Activated CD8-positive, alpha-beta T cell treated with anti-CD3 and anti-CD28 coated beads for 36 hours (primary cell): ENCODE data around the gene CMTM7. TPM values are rescaled to one million over a fixed set of nuclear protein-coding genes. Genes with fewer than 3 reads are reported as not detected.
A peak's percentile ranks its signal among the peaks of the same experiment; 100 is the strongest.
"Not testable (repeated sequence)": the region's sequence is repeated elsewhere in the genome, so short reads cannot be mapped to it uniquely, and the experiment has no call there.

ENCODE experiments used
- ATAC-seq: fragments of 200-7000 bp; cut with Tn5 transposase; one replicate; pipeline ENCODE4 v1.10.0; 2021; ENCODE audit warnings: mild to moderate bottlenecking, moderate library complexity
- CTCF ChIA-PET: fragments of 350-600 bp; sonication (Branson Sonifier 250); formaldehyde crosslinking; loops from one replicate; lab custom pipeline; 2021; ENCODE audit warnings: antibody characterized with exemption; lab: Charles Lee
- POLR2A ChIA-PET: fragments of 350-600 bp; sonication (Branson Sonifier 250); formaldehyde crosslinking; loops from one replicate; lab custom pipeline; 2021; ENCODE audit warnings: antibody characterized with exemption; lab: Charles Lee
- DNase-seq: peaks from one replicate; pipeline ENCODE4 v3.0.0-alpha.2; 2020
- H3K27ac Mint-ChIP-seq: one replicate; pipeline ENCODE4 v1.8.0; 2021; ENCODE audit warnings: mild to moderate bottlenecking, mixed read lengths
- H3K27me3 Mint-ChIP-seq: one replicate; pipeline ENCODE4 v1.8.0; 2021; ENCODE audit warnings: mixed read lengths
- H3K36me3 Mint-ChIP-seq: one replicate; pipeline ENCODE4 v1.8.0; 2021; ENCODE audit warnings: low read depth, mixed read lengths
- H3K4me1 Mint-ChIP-seq: one replicate; pipeline ENCODE4 v1.8.0; 2021; ENCODE audit warnings: low read depth, mixed read lengths
- H3K4me3 Mint-ChIP-seq: one replicate; pipeline ENCODE4 v1.8.0; 2021; ENCODE audit warnings: mild to moderate bottlenecking, moderate library complexity, mixed read lengths
- H3K9me3 Mint-ChIP-seq: one replicate; pipeline ENCODE4 v1.8.0; 2021; ENCODE audit warnings: mixed read lengths
- CTCF ChIP-seq: fragments of 200-600 bp; IDR thresholded peaks from one replicate; pipeline ENCODE4 v1.8.0; 2022; ENCODE audit warnings: antibody characterized with exemption, mild to moderate bottlenecking
- intact Hi-C: fragments of 100-400 bp; cut with micrococcal nuclease; formaldehyde crosslinking; loops from one replicate; pipeline ENCODE4 v1.10.0; 2022
- total RNA-seq, 2 experiments: library from RNA; stranded (reverse); gene quantifications; one replicate each; pipeline ENCODE4 v1.2.3, GENCODE V29; 2021

Gene CMTM7
- total RNA-seq, 2 experiments from 2014 or later: 36.1 to 37.2 TPM

GRCh38 chr3:32438596-32439344 is 47.1 kb downstream of the CMTM7 start:
- H3K4me3 Mint-ChIP-seq: peak overlapping the region; percentile 11
- ChIA-PET POLR2A (interaction anchor here (0.6 to 1.9 kb wide), 8 partner anchors 10 to 34 kb away, joined by 3 to 7 read pairs (median 3); no protein-coding TSS in a partner anchor), CTCF (interaction anchor here (0.7 to 3.9 kb wide), 10 partner anchors 9 to 99 kb away, joined by 3 to 18 read pairs (median 5); no protein-coding TSS in a partner anchor)
- peaks cover 28% of the 10 kb centered on the region for H3K36me3 Mint-ChIP-seq
- H3K4me1 Mint-ChIP-seq: peaks cover 83% of the 10 kb centered on the region
- H3K27ac Mint-ChIP-seq: peak overlapping the region; percentile 81
- intact Hi-C loops: no loop called here
- peak; percentile 64 for DNase-seq
- no peaks in the 10 kb centered on the region for H3K27me3 Mint-ChIP-seq
- no peaks in the 10 kb centered on the region for H3K9me3 Mint-ChIP-seq
- ATAC-seq: peak; percentile 77
- TF ChIP-seq CTCF: no peak

GRCh38 chr3:32439421-32439820 is 47.8 kb downstream of the CMTM7 start:
- peak; percentile 10 for ATAC-seq
- DNase-seq, H3K4me3 Mint-ChIP-seq, intact Hi-C loops, H3K27me3 Mint-ChIP-seq, H3K9me3 Mint-ChIP-seq: not testable (repeated sequence)
- Mint-ChIP-seq H3K27ac (peak overlapping the region; percentile 81), H3K4me1 (peaks cover 88% of the 10 kb centered on the region), H3K36me3 (peaks cover 28% of the 10 kb centered on the region)
- POLR2A ChIA-PET: interaction anchor here (1.2 to 1.4 kb wide), 2 partner anchors 21 to 34 kb away, joined by 3 read pairs; no protein-coding TSS in a partner anchor
- CTCF ChIA-PET: interaction anchor here (0.9 to 3.9 kb wide), 7 partner anchors 10 to 64 kb away, joined by 3 to 18 read pairs (median 6); no protein-coding TSS in a partner anchor

GRCh38 chr3:32440611-32441350 is 49.1 kb downstream of the CMTM7 start:
- no peak for TF ChIP-seq CTCF
- no peak for ATAC-seq
- intact Hi-C loops: no loop called here
- DNase-seq: no peak
- H3K27me3 Mint-ChIP-seq: no peaks in the 10 kb centered on the region
- H3K27ac Mint-ChIP-seq: peak overlapping the region; percentile 14
- H3K9me3 Mint-ChIP-seq: peaks cover 4% of the 10 kb centered on the region
- POLR2A ChIA-PET: interaction anchor here (0.7 to 1.2 kb wide), 2 partner anchors 16 to 614 kb away, joined by 3 to 4 read pairs; no protein-coding TSS in a partner anchor
- H3K36me3 Mint-ChIP-seq: peaks cover 35% of the 10 kb centered on the region
- no peak overlapping the region for H3K4me3 Mint-ChIP-seq
- peaks cover 79% of the 10 kb centered on the region for H3K4me1 Mint-ChIP-seq
- CTCF ChIA-PET: interaction anchor here (1.7 to 2.3 kb wide), 3 partner anchors 16 to 66 kb away, joined by 5 to 11 read pairs (median 6); no protein-coding TSS in a partner anchor

GRCh38 chr3:32442766-32443165 is 51.1 kb downstream of the CMTM7 start:
- intact Hi-C loops: no loop called here
- TF ChIP-seq CTCF: no peak
- H3K36me3 Mint-ChIP-seq: peaks cover 49% of the 10 kb centered on the region
- ChIA-PET CTCF (interaction anchor here (1.2 to 2.3 kb wide), 2 partner anchors 14 to 25 kb away, joined by 6 read pairs; no protein-coding TSS in a partner anchor), POLR2A (interaction anchor here (1.0 kb wide), 1 partner anchor 29 kb away, joined by 4 read pairs; no protein-coding TSS in a partner anchor)
- H3K9me3 Mint-ChIP-seq: peaks cover 5% of the 10 kb centered on the region
- no peak overlapping the region for H3K4me3 Mint-ChIP-seq
- H3K27me3 Mint-ChIP-seq: no peaks in the 10 kb centered on the region
- DNase-seq: no peak
- no peak for ATAC-seq
- peaks cover 81% of the 10 kb centered on the region for H3K4me1 Mint-ChIP-seq
- H3K27ac Mint-ChIP-seq: peak overlapping the region; percentile 23

- H3K36me3 Mint-ChIP-seq: peaks cover 53% of the 10 kb centered on the region
- ATAC-seq (peak; percentile 53), DNase-seq (no peak)
- H3K27me3 Mint-ChIP-seq: no peaks in the 10 kb centered on the region
- ChIA-PET CTCF (no interaction called here), POLR2A (interaction anchor here (1.1 to 1.2 kb wide), 2 partner anchors 10 to 22 kb away, joined by 3 read pairs; no protein-coding TSS in a partner anchor)
- H3K4me1 Mint-ChIP-seq: peaks cover 81% of the 10 kb centered on the region
- H3K27ac Mint-ChIP-seq: peak overlapping the region; percentile 81
- H3K9me3 Mint-ChIP-seq: peaks cover 5% of the 10 kb centered on the region
- intact Hi-C loops: no loop called here
- no peak overlapping the region for H3K4me3 Mint-ChIP-seq
- TF ChIP-seq CTCF: no peak
Observed at GRCh38 chr3:32443478-32443877, 51.8 kb downstream of the CMTM7 start.
